HG03575 (cell line): Measurements from ENCODE around the gene LRP2.
A peak's percentile ranks its signal among the peaks of the same experiment; 100 is the strongest.
"Not testable (repeated sequence)": the region's sequence is repeated elsewhere in the genome, so short reads cannot be mapped to it uniquely, and the experiment has no call there.

Experiments used
- ATAC-seq: cut with Tn5 transposase; IDR thresholded peaks from one replicate; pipeline ENCODE4 v1.9.1; 2021; ENCODE audit not compliant: unreplicated experiment, insufficient number of reproducible peaks, low FRiP score; ENCODE audit errors: extremely low read depth

The LRP2 gene

DNA sequence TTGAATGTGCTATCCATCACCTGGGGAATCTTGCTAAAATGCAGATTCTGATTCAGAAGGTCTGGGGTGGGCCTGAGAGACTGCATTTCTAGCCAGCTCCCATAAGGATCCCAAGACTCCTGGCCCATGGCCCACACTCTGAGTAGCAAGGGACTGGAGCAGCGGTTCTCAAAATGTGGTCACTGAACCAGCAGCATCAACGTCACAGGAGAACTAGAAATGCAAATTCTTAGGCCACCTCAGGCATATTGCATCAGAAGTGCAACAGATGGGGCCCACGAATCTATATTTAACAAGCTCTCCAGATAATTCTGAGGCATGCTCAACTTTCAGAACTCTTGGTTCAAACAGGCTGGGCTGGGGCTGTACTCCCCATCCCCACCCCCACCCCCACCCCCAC lies 218.3 kb downstream of the LRP2 start:
- no peak for ATAC-seq

DNA sequence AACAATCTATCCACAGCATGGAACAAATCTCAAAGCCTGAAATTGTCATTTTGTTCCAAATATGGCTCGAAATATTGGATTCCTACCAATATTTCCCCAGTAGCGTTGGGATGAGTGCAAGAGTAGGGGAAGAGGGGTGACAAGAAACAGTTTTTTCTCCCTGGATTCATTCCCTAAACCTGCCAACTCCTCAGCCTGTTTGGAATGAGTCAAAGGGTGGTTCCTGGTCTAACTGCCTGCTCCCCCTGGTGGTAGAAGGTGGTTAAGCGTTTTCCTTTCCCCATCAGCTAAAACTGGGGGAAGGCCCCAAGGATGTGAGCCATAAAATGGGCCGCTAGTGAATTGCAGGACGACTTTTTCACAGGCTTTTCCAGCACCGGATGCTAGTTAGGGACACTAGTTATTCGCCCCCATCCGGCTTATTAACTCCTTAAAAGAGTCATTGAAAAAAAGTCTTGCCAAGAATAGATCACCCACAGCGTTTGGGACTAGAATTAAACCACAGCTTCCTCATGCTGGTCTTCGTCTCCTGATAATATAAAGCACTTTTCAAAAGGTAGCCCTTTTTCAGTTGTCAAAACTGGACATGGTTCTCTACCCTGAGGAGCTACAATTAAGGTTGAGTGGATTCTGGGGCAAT lies 220.5 kb downstream of the LRP2 start:
- ATAC-seq = no peak

DNA sequence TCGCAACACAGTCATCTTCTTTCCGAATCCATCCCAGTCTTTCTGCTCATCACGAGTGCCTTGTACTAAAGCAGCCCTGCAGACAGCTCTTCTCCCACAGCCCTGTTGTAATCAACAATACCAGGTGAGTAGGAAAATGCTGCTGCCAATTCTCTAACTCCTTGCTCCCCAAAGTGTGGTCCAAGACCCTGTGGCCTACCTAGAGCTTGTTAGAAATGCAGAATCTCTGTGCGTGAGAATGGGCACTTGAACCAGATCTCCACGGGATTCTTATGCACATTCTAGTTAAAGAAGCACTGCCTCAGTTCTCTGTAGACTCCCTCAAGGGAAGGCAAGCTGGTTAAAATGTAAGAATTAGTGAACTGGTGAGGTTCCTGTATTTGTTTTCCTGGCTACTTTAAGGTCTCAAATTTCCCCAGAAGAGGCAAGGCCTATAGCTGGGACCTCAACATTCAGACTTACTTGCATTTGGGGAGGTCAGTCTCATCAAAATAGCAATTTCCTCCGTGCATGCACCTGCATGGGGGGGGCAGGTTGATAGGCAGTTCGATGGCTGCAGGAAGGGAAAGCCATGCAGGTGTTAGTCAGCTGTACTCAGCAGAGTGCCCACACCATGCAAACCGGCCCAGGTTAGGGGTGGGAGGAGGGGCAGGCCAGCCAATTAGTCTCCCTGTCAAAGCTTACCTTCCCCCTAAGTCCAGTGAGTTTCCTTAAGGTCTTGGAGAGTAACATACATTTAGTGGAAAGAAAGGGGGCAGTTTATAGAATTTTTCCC lies 222.2 kb downstream of the LRP2 start:
- ATAC-seq = no peak

GRCh38 chr2:169139145-169139544 lies 223.2 kb downstream of the LRP2 start:
- ATAC-seq = no peak

GRCh38 chr2:169137924-169138323 lies 224.4 kb downstream of the LRP2 start:
- ATAC-seq = no peak

GRCh38 chr2:169136885-169137534 lies 225.3 kb downstream of the LRP2 start:
- no peak for ATAC-seq

GRCh38 chr2:169136428-169136827 lies 225.9 kb downstream of the LRP2 start:
- ATAC-seq = not testable (repeated sequence)

DNA sequence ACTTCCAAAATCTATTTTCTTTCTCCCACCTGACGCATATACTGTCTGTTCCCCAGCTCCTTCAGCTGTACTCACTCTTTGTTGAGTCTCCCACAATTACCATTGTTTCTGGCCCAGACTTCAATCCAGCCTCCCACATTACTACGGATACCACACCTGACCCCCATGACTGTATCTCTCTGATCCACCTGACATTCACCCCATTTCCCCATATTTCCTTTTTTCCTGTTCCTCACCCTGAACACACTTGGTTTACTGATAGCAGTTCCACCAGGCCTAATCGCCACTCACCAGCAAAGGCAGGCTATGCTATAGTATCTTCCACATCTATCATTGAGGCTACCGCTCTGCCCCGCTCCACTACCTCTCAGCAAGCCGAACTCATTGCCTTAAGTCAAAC lies 228.1 kb downstream of the LRP2 start:
- not testable (repeated sequence) for ATAC-seq

DNA sequence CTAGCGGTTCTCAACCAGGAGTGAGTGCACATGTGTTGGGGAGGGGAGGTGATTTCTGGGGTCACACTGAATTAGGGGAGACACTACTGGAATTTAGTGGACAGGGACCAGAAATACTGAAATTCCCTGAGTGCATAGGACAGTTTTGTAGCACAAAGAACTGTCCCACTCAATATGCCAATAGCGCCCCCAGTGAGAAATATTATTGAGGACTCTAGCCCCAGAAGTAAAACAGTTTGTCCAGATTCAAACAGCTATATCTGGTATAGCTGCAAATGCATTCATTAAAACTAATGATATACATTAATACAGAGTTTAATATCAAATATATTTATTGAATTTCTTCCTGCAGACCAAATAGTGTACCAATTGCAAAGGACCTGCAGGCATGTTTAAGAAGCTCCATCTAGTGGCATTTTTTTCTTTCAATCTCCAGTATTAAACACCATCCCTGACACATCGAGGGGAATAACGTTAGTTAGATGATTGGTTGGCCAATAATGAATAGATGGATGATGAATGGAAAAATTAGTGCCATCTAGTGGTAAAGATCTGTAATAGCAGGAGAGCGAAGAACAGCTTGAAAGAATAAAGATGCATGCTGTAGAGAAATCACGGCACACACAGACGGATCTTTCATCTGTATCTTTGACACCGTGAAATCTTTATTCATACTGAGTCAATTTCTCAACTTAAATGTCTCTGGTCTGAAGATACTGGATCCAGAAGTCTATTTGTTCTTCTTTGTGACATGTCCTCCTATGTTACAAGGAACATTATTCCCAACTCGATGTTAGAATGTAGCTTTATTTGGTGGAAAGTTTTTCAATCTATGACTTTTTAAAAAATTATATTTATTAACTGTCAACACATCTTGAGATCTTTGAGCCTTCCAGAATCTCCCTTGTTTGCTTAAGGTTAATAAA lies 230.5 kb downstream of the LRP2 start:
- peak; percentile 70 for ATAC-seq

DNA sequence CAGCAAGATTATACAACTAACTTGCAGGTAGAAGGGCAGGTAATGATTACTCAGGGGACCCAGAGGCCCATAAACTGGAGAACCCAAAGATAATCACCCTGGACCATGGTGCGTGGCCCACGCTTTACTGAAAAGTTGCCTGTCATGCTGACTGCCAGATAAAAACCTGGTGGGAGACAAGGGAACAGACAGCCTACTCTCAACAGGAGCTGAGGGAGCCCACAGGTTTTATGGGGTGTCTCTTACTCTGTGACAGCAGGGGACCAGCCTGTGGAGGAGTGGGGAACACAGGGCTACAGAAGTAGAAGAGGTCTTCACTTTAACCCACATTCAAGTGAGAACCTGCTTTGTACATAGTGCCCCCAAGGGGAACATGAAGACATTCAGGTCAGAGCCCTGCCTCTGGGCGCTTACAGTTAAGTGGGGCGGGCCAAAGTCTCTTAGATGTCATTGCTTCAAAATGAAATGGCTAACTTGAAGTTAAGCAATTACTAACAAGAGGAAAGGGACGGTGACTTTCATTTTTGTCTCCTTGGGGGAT lies 232.6 kb downstream of the LRP2 start:
- ATAC-seq = no peak

DNA sequence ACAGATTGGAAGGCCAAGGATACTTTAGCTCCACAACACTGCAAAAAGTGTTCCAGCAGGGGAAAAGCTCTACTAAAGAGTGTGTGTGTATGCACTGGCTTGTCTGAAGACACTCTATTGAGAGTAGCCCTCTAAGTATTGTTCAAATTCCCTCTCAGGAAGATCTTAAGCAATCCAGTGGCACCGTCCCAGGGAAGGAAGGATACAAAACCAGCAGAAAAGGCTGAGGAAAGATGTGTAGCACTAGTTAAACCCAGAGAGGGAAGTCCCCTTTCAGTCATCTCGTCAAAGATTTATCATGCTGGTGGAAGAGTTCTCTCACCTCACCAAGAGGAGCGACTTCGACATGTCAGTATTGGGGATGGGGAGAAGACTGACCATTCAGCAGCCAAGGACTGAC lies 242.5 kb downstream of the LRP2 start:
- no peak for ATAC-seq

GRCh38 chr2:169119123-169119760 lies 243.1 kb downstream of the LRP2 start:
- no peak for ATAC-seq

DNA sequence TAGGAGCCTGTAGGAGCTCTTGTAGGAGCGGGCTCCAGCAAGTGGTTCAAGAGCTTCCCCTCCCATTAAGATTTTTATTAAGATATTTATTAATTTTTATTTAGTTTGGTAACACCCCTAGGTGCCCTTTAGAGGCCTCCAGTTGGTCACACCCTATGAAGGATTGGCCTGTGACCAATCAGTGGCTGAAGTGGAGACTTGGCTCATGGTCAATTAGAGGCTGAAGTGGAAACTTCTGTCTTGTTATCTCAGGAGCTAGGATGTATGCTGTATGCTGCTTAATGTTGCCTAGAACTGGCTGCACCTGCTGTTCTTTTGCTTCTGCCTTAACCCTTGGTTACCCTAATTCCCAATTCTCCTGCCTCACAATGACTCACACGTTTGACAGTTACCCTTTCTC lies 244.3 kb downstream of the LRP2 start:
- ATAC-seq = no peak

- no peak for ATAC-seq
Measured at GRCh38 chr2:169116993-169117392, 245.3 kb downstream of the LRP2 start.

- ATAC-seq = no peak
Measured at GRCh38 chr2:169116327-169116726, 246.0 kb downstream of the LRP2 start.

GRCh38 chr2:169114056-169114455 lies 248.3 kb downstream of the LRP2 start:
- no peak for ATAC-seq

DNA sequence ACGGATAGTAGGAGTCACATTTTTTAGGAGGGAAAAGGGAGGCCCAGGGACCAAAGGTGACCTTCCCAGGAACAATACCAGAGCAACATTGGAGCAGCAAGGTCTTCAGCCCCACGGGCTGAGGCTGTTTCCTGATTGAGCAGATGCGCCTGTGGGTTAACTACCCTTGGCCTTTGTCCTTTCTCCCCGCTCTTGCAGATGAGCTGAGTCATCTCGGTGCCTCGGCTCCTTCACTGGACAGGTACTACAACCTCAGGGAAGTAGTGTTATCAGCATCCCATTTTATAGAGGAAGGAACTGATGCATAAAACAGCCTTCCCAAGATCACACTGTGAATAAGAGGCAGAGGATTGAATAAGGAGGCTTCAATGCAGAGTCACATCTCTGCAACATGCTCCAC lies 249.5 kb downstream of the LRP2 start:
- no peak for ATAC-seq

GRCh38 chr2:169110916-169111315 lies 251.4 kb downstream of the LRP2 start:
- no peak for ATAC-seq

DNA sequence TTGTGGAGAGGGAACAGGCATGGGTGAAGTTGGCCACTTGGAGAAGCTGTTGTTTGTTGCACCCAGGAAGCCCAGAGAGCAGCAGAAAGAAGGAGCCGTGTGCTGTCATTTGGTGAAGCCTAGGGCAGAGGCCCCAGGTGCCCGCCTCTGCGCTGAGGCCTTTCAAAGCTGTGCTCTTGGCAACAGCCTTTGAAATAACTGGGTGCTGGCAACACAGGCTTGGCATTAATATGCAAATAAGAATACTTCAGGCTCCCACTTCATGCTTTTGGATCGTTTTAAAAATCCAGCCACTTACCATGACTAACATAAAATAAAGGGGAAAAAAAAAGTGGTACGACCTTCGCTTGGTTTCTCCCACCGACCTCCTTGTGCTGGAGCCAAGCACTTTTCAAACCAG lies 251.9 kb downstream of the LRP2 start:
- ATAC-seq = no peak
